Gastrocnemius medialis (tissue), 4 donors: ENCODE measurements around the gene PLAC1. TPM values are rescaled to one million over a fixed set of nuclear protein-coding genes. Genes with fewer than 3 reads are reported as not detected.

ENCODE experiments used
- ATAC-seq, 2 donors: fragments of 150-250 bp; one replicate each; pipeline ENCODE4 v1.9.1; 2016
- DNase-seq, 2 donors: peaks; one replicate each; pipeline ENCODE4 v3.0.0-alpha.2; 2019
- H3K27ac ChIP-seq, 4 donors: fragments of 200-600 bp; sonication (generic); 1 replicate in 1 of 4; 2 replicates in 3 of 4; pipeline ENCODE4 v1.5.1; 2016 to 2018; ENCODE audit warnings: mild to moderate bottlenecking in 2 of 4, moderate library complexity in 1 of 4
- H3K27me3 ChIP-seq, 3 donors: fragments of 200-600 bp; sonication (generic) in 2 of 3; 1 replicate in 1 of 3; 2 replicates in 2 of 3; pipeline versions ENCODE4 v1.5.1 to v1.6.0; 2016 to 2019; ENCODE audit warnings: mild to moderate bottlenecking in 1 of 3, moderate library complexity in 1 of 3
- H3K36me3 ChIP-seq, 2 donors: fragments of 200-600 bp; sonication (generic) in 1 of 2; one replicate each; pipeline ENCODE4 v1.5.1; 2017 to 2018
- H3K4me1 ChIP-seq, 2 donors: fragments of 200-600 bp; sonication (generic) in 1 of 2; one replicate each; pipeline ENCODE4 v1.5.1; 2016 to 2017; ENCODE audit warnings: mild to moderate bottlenecking in 2 of 2
- H3K4me3 ChIP-seq, 4 donors: fragments of 200-600 bp; sonication (generic) in 3 of 4; 1 replicate in 1 of 4; 2 replicates in 3 of 4; pipeline ENCODE4 v1.5.1; 2016 to 2019; ENCODE audit warnings: mild to moderate bottlenecking in 2 of 4
- H3K9me3 ChIP-seq, 3 donors: fragments of 200-600 bp; sonication (generic) in 2 of 3; 1 replicate in 1 of 3; 2 replicates in 2 of 3; pipeline ENCODE4 v1.5.1; 2016 to 2019
- POLR2A ChIP-seq, 2 donors: fragments of 450-650 bp; IDR thresholded peaks; one replicate each; pipeline ENCODE4 v1.6.1; 2017; ENCODE audit warnings: antibody characterized with exemption in 2 of 2, mild to moderate bottlenecking in 2 of 2, moderate library complexity in 2 of 2
- in situ Hi-C, 4 donors: fragments of 200-750 bp; cut with MboI; loops; one replicate each; pipeline versions ENCODE4 v1.15.0 to v1.8.0; 2017; ENCODE audit warnings: low sequenced_read_pairs in 4 of 4
- intact Hi-C: fragments of 100-400 bp; cut with DNase I; formaldehyde crosslinking; loops from one replicate; pipeline ENCODE4 v1.15.1; 2023; ENCODE audit warnings: low total_unique reads
- total RNA-seq, 4 donors: library from RNA; depleted of rRNA; stranded (reverse); fragments of >200 nt; gene quantifications; one replicate each; pipeline versions ENCODE4 v1.1.0 to v1.2.3, GENCODE V29; 2016
- TF ChIP-seq, protein P1 (sequence below), 5 experiments: fragments of 450-650 bp in 3 of 5; fragments of 200-600 bp in 2 of 5; sonication (generic) in 2 of 5; IDR thresholded peaks in 4 of 5; conservative IDR thresholded peaks in 1 of 5; 1 replicate in 4 of 5; 2 replicates in 1 of 5; pipeline ENCODE4 v1.5.1; 2016 to 2019; ENCODE audit warnings: antibody characterized with exemption in 5 of 5, mild to moderate bottlenecking in 3 of 5, moderate library complexity in 3 of 5

PLAC1 gene
- total RNA-seq, 4 donors from 2014 or later, result not detected

DNA sequence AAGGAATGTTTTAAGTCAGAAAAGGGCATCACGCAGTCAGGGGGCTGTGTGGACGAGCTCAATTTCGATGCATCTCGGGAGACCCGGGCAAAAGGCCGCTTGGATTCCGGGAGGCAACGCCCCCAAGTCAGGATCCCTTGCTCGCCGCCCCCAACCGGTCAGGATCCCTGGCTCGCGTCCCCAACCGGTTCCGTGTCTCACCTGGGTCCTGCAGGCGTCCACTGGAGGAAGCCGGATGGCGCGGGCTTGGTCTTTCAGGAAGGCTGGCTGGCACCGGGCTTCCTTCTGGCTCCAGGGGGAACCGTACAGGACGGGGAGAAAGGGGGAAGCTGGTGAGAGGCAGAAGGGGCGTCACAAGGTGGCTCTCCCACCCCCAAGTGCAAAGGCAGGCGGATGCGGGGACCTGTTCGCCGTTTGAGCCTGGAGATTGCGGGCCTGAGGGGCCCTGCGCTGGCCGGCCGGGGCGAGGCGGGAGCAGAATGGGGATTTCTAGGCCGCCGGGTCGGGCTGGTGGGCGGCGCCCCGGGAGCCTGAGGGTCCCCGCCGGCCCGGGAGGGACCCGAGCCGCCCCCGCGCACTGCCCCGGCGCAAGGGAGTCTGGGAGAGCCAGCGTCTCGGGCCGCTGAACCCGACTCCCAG is 113.6 kb downstream of the PLAC1 start:
- DNase-seq (no peak), ATAC-seq (no peak)
- Histone ChIP-seq H3K4me3 (peak overlapping the region in 1 of 4 donors; percentile 24), H3K36me3 (no peaks in the 10 kb centered on the region), H3K9me3 (no peaks in the 10 kb centered on the region), H3K27me3 (peaks cover 20 to 30% (median 30%) of the 10 kb centered on the region in 3 donors), H3K27ac (no peak overlapping the region), H3K4me1 (peaks cover 0 to 13% of the 10 kb centered on the region in 2 donors)
- no peak for TF ChIP-seq POLR2A (IDR thresholded peaks at IDR 0.05)
- TF ChIP-seq, protein P1, sequence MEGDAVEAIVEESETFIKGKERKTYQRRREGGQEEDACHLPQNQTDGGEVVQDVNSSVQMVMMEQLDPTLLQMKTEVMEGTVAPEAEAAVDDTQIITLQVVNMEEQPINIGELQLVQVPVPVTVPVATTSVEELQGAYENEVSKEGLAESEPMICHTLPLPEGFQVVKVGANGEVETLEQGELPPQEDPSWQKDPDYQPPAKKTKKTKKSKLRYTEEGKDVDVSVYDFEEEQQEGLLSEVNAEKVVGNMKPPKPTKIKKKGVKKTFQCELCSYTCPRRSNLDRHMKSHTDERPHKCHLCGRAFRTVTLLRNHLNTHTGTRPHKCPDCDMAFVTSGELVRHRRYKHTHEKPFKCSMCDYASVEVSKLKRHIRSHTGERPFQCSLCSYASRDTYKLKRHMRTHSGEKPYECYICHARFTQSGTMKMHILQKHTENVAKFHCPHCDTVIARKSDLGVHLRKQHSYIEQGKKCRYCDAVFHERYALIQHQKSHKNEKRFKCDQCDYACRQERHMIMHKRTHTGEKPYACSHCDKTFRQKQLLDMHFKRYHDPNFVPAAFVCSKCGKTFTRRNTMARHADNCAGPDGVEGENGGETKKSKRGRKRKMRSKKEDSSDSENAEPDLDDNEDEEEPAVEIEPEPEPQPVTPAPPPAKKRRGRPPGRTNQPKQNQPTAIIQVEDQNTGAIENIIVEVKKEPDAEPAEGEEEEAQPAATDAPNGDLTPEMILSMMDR (IDR thresholded peaks at IDR 0.05 in 4 of 5, conservative IDR thresholded peaks at IDR 0.05 in 1 of 5), result no peak
- in situ Hi-C loops, result no loop called here
- intact Hi-C loops, result no loop called here

DNA sequence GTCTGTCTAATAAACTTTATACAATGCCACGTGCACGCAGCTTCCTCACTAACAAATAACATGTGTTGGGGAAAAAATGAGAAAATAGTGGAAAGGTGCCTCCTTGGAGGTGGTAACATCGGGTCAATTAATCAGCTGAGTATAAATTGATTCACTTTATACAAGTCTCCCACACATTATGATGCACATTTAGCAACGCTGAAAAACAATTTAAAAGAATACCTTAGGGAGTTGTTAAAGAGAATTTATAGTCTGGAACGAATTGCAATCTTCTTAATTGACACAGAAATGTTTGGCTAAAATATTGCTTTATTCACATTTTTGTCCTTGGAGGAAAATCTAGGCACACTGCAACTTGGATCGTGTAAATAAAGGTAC is 114.1 kb downstream of the PLAC1 start:
- Histone ChIP-seq H3K36me3 (no peaks in the 10 kb centered on the region), H3K27ac (no peak overlapping the region), H3K9me3 (no peaks in the 10 kb centered on the region), H3K4me3 (no peak overlapping the region), H3K27me3 (peaks cover 20 to 30% (median 30%) of the 10 kb centered on the region in 3 donors), H3K4me1 (peaks cover 0 to 13% of the 10 kb centered on the region in 2 donors)
- ATAC-seq, result no peak
- TF ChIP-seq, protein P1 (IDR thresholded peaks at IDR 0.05 in 4 of 5, conservative IDR thresholded peaks at IDR 0.05 in 1 of 5), result no peak
- TF ChIP-seq POLR2A (IDR thresholded peaks at IDR 0.05), result no peak
- no peak for DNase-seq
- intact Hi-C loops, result no loop called here
- in situ Hi-C loops, result no loop called here

DNA sequence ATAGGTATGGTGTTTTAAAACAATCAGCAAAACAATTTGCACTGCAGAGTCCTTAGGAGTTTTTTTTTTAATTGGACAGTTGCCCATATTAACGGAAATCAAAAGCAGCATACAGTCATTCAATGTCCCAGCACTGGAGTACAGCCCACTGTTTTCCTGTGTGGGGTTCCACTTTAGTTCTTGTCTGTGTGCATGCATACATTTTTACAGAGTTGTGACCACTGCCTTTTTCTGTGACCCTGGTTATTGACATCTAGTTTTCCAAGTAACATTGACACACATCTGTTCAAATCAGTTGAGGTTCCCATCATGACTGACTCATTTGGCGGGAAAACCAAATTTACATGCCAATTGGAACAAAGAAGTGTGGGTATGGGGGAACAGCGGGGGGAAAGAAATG is 115.0 kb downstream of the PLAC1 start:
- no peak for ATAC-seq
- in situ Hi-C loops, result no loop called here
- H3K4me3 ChIP-seq, result no peak overlapping the region
- no peak for TF ChIP-seq POLR2A (IDR thresholded peaks at IDR 0.05)
- TF ChIP-seq, protein P1 (IDR thresholded peaks at IDR 0.05 in 4 of 5, conservative IDR thresholded peaks at IDR 0.05 in 1 of 5), result no peak
- peaks cover 0 to 5% of the 10 kb centered on the region in 2 donors for H3K4me1 ChIP-seq
- H3K36me3 ChIP-seq, result no peaks in the 10 kb centered on the region
- intact Hi-C loops, result no loop called here
- no peak for DNase-seq
- peaks cover 12 to 27% (median 26%) of the 10 kb centered on the region in 3 donors for H3K27me3 ChIP-seq
- H3K27ac ChIP-seq, result no peak overlapping the region
- H3K9me3 ChIP-seq, result no peaks in the 10 kb centered on the region

DNA sequence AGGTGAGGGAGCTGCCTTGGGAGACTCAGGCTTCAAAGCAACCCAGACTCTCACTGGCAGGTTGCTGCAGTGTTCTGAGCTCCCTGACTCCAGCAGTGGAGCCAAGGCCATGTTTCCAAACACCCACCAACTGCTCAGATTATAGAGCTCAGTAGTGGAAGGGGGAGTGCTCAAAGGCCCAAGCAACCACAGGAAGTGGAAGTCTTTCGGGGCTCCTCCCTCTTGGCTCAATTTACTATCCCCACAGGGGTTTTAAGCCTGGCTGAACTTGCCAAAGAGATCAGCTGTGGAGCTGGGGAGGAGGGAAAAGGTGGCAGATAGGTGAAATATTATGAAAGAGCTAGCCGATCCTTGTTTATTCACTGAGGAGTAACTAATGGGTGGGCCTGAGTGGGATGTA is 115.8 kb downstream of the PLAC1 start:
- no peaks in the 10 kb centered on the region for H3K4me1 ChIP-seq
- no peaks in the 10 kb centered on the region for H3K36me3 ChIP-seq
- ATAC-seq, result no peak
- no peak overlapping the region for H3K4me3 ChIP-seq
- TF ChIP-seq, protein P1 (IDR thresholded peaks at IDR 0.05 in 4 of 5, conservative IDR thresholded peaks at IDR 0.05 in 1 of 5), result no peak
- no peak for TF ChIP-seq POLR2A (IDR thresholded peaks at IDR 0.05)
- H3K27ac ChIP-seq, result no peak overlapping the region
- in situ Hi-C loops (no loop called here), intact Hi-C loops (no loop called here)
- no peak for DNase-seq
- peaks cover 4 to 26% (median 22%) of the 10 kb centered on the region in 3 donors for H3K27me3 ChIP-seq
- H3K9me3 ChIP-seq, result no peaks in the 10 kb centered on the region

DNA sequence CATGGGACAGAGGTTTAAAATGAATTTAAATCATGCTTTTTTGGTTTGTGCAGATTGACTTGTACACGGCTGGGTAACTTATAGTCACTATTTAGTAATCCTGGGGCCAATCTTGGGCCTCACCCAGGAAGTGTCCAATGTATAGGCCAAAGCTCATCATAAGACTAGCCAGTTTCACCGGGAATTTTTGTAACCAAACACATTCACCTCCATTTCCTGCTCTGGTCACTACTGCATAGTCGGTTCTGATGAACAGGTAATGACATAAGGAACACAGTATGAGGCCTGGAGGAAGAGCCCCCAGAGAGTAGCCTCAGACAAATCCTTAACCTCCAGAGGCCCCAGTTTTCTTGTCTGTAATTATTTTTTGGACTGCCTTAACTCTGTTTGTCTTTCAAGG is 116.4 kb downstream of the PLAC1 start:
- TF ChIP-seq, protein P1 (IDR thresholded peaks at IDR 0.05 in 4 of 5, conservative IDR thresholded peaks at IDR 0.05 in 1 of 5), result no peak
- no peak for TF ChIP-seq POLR2A (IDR thresholded peaks at IDR 0.05)
- ATAC-seq (no peak), DNase-seq (no peak)
- H3K36me3 ChIP-seq, result no peaks in the 10 kb centered on the region
- intact Hi-C loops (no loop called here), in situ Hi-C loops (no loop called here)
- peaks cover 2 to 24% (median 16%) of the 10 kb centered on the region in 3 donors for H3K27me3 ChIP-seq
- no peak overlapping the region for H3K4me3 ChIP-seq
- H3K9me3 ChIP-seq, result no peaks in the 10 kb centered on the region
- no peaks in the 10 kb centered on the region for H3K4me1 ChIP-seq
- H3K27ac ChIP-seq, result no peak overlapping the region
